Sigmoid colon (tissue), 4 donors: Measurements from ENCODE around the gene PPP1R3G.

ENCODE experiments used
- EP300 ChIP-seq, 4 donors: sonication (generic); formaldehyde crosslinking; IDR thresholded peaks; one replicate each; pipeline ENCODE4 v1.6.1; 2017; ENCODE audit warnings: antibody characterized with exemption in 4 of 4
- POLR2A ChIP-seq, 2 donors: fragments of 450-650 bp; IDR thresholded peaks; one replicate each; pipeline ENCODE4 v1.6.1; 2016; ENCODE audit warnings: antibody characterized with exemption in 2 of 2, mild to moderate bottlenecking in 2 of 2, moderate library complexity in 2 of 2
- TF ChIP-seq, protein P1 (sequence below), 4 experiments: fragments of 450-650 bp in 3 of 4; fragments of 200-600 bp in 1 of 4; IDR thresholded peaks; one replicate each; pipeline ENCODE4 v1.5.1; 2016 to 2019; ENCODE audit warnings: antibody characterized with exemption in 4 of 4, mild to moderate bottlenecking in 3 of 4, moderate library complexity in 2 of 4

DNA sequence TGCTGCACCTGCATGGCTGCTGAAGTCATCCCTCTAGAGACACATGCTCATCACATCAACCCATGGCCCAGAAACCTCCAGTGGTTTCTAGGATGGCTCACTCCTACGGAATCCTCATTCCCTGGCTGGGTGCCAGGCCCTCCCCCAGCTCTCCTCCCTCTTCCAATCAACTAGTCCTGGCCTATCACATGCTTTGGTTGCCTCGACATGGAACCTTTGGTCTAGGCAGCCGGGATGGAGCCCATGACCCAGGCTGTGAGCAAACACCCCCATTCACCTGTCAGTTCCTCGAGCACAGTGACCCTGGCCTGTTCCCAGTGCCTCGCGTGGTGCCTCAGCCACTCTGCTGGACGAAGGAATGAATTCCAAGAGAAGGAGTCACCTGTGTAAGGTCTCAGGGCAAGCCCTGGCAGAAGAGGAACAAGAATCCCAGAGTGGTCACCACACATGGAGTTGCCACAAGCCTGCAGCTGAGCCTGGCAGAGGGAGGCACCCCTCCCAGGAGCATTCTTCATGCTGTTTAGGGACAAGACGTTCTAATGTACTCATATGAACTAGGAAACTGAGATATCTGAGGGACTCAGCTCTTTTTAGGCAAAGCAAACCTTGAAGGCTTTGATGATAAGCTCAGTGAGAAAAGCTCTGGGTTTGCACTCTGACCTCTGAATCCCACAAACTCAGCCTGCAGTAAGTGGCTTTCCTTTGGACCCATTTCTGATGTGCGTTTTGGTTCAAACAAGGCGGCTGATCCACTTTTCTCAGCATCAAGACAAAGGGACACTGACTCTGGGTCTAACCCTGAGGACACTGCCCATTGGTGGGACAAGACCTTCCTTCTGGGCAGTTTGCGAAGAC lies 40.2 kb downstream of the PPP1R3G start:
- TF ChIP-seq POLR2A (IDR thresholded peaks at IDR 0.05), result no peak
- TF ChIP-seq, protein P1, sequence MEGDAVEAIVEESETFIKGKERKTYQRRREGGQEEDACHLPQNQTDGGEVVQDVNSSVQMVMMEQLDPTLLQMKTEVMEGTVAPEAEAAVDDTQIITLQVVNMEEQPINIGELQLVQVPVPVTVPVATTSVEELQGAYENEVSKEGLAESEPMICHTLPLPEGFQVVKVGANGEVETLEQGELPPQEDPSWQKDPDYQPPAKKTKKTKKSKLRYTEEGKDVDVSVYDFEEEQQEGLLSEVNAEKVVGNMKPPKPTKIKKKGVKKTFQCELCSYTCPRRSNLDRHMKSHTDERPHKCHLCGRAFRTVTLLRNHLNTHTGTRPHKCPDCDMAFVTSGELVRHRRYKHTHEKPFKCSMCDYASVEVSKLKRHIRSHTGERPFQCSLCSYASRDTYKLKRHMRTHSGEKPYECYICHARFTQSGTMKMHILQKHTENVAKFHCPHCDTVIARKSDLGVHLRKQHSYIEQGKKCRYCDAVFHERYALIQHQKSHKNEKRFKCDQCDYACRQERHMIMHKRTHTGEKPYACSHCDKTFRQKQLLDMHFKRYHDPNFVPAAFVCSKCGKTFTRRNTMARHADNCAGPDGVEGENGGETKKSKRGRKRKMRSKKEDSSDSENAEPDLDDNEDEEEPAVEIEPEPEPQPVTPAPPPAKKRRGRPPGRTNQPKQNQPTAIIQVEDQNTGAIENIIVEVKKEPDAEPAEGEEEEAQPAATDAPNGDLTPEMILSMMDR (IDR thresholded peaks at IDR 0.05), result no peak
- TF ChIP-seq EP300 (IDR thresholded peaks at IDR 0.05), result no peak
